OCI-LY7 (cell line): ENCODE data around the gene CACNA2D1. TPM values are rescaled to one million over a fixed set of nuclear protein-coding genes. Genes with fewer than 3 reads are reported as not detected.

Source experiments
- BruUV-seq: library from RNA; stranded (reverse); fragments of 400-500 nt; replicated peaks from 2 replicates; lab custom pipeline; 2021; lab: Mats Ljungman, UMichigan
- CTCF ChIA-PET: fragments of 300-600 bp; sonication (Branson Sonifier 250); formaldehyde crosslinking; loops from one replicate; lab custom pipeline; 2022; ENCODE audit warnings: antibody characterized with exemption; ENCODE audit not compliant: unreplicated experiment; lab: Charles Lee
- POLR2A ChIA-PET: fragments of 300-600 bp; sonication (Branson Sonifier 250); formaldehyde crosslinking; loops from one replicate; lab custom pipeline; 2022; ENCODE audit warnings: antibody characterized with exemption; lab: Charles Lee
- DNase-seq: peaks from one replicate; pipeline ENCODE4 v3.0.0-alpha.2; 2015; ENCODE audit warnings: low spot score
- H2AFZ ChIP-seq: fragments of 200-600 bp; sonication (generic), shearing (Covaris generic); 2 replicates; pipeline ENCODE4 v1.6.1; 2014; ENCODE audit warnings: mild to moderate bottlenecking, antibody characterized with exemption, low read length, moderate library complexity
- H3K27ac ChIP-seq: fragments of 200-600 bp; sonication (generic); 2 replicates; pipeline ENCODE4 v1.5.1; 2014; ENCODE audit warnings: mixed run types, low read depth, mild to moderate bottlenecking, moderate library complexity, low read length, inconsistent platforms; ENCODE audit not compliant: poor library complexity, severe bottlenecking
- H3K36me3 ChIP-seq: fragments of 200-600 bp; sonication (generic); 2 replicates; pipeline ENCODE4 v1.6.1; 2014; ENCODE audit warnings: mild to moderate bottlenecking, antibody characterized with exemption, low read length, moderate library complexity, mixed read lengths; ENCODE audit not compliant: insufficient read depth
- H3K4me1 ChIP-seq: fragments of 200-600 bp; sonication (generic); 2 replicates; pipeline ENCODE4 v1.5.1; 2014; ENCODE audit warnings: mild to moderate bottlenecking, low read length; ENCODE audit not compliant: insufficient read depth, poor library complexity, severe bottlenecking
- H3K4me2 ChIP-seq: fragments of 200-600 bp; sonication (generic); 2 replicates; pipeline ENCODE4 v1.6.1; 2014; ENCODE audit warnings: mild to moderate bottlenecking, low read length
- H3K4me3 ChIP-seq: fragments of 200-600 bp; sonication (generic); 2 replicates; pipeline ENCODE4 v1.5.1; 2014; ENCODE audit warnings: mild to moderate bottlenecking, low read depth, low read length; ENCODE audit not compliant: poor library complexity, severe bottlenecking
- H3K79me2 ChIP-seq: fragments of 200-600 bp; sonication (generic); 2 replicates; pipeline ENCODE4 v1.6.1; 2016; ENCODE audit warnings: low read depth, mild to moderate bottlenecking, low read length, moderate library complexity, mixed read lengths; ENCODE audit not compliant: insufficient read depth
- H3K9me2 ChIP-seq: fragments of 200-600 bp; sonication (generic); 2 replicates; pipeline ENCODE4 v1.6.1; 2016; ENCODE audit warnings: mild to moderate bottlenecking, low read length, mixed read lengths; ENCODE audit not compliant: insufficient read depth
- H3K9me3 ChIP-seq: fragments of 200-600 bp; sonication (generic); 2 replicates; pipeline ENCODE4 v1.6.1; 2014; ENCODE audit warnings: mild to moderate bottlenecking, mixed run types, low read length, mixed read lengths
- H4K20me1 ChIP-seq: fragments of 200-600 bp; sonication (generic); 2 replicates; pipeline ENCODE4 v1.6.1; 2014; ENCODE audit warnings: mild to moderate bottlenecking, antibody characterized with exemption, low read length, moderate library complexity, mixed read lengths; ENCODE audit not compliant: insufficient read depth
- CTCF ChIP-seq: fragments of 200-600 bp; sonication (generic); conservative IDR thresholded peaks from 2 replicates; pipeline ENCODE4 v1.5.1; 2014; ENCODE audit warnings: mild to moderate bottlenecking, antibody characterized with exemption, low read length, moderate library complexity, mixed read lengths
- EZH2phosphoT487 ChIP-seq: fragments of 200-600 bp; sonication (generic); IDR thresholded peaks from 2 replicates; pipeline ENCODE4 v1.6.1; 2018; ENCODE audit warnings: low read depth, borderline replicate concordance, mild to moderate bottlenecking, mixed run types, antibody characterized with exemption, low read length, moderate library complexity, mixed read lengths
- intact Hi-C: fragments of 100-400 bp; cut with micrococcal nuclease; formaldehyde crosslinking; loops from one replicate; pipeline ENCODE4 v1.10.0; 2022; ENCODE audit not compliant: unreplicated experiment
- total RNA-seq, 2 experiments: library from RNA; depleted of rRNA in 1 of 2; stranded (reverse); fragments of >200 nt in 1 of 2; shearing (Covaris generic) in 1 of 2; gene quantifications; 2 replicates each; pipeline ENCODE4 v1.2.3, GENCODE V29; 2014 to 2022

Gene CACNA2D1
- total RNA-seq, 2 experiments from 2014 or later = not detected

GRCh38 chr7:82266081-82266480, 177.5 kb downstream of the CACNA2D1 start:
- BruUV-seq = no TSS peak
- no peak overlapping the region for H3K4me2 ChIP-seq
- intact Hi-C loops = no loop called here
- H3K79me2 ChIP-seq = no peaks in the 10 kb centered on the region
- H3K4me1 ChIP-seq = no peaks in the 10 kb centered on the region
- ChIA-PET CTCF (no interaction called here), POLR2A (no interaction called here)
- no peaks in the 10 kb centered on the region for H3K9me3 ChIP-seq
- H3K27ac ChIP-seq = no peak overlapping the region
- H3K4me3 ChIP-seq = no peak overlapping the region
- H4K20me1 ChIP-seq = no peaks in the 10 kb centered on the region
- no peak overlapping the region for H2AFZ ChIP-seq
- no peaks in the 10 kb centered on the region for H3K36me3 ChIP-seq
- no peak for DNase-seq
- no peaks in the 10 kb centered on the region for H3K9me2 ChIP-seq
- TF ChIP-seq EZH2phosphoT487 (no peak), CTCF (no peak)

- intact Hi-C loops = no loop called here
- DNase-seq = no peak
- Histone ChIP-seq H3K27ac (no peak overlapping the region), H3K4me2 (no peak overlapping the region), H2AFZ (no peak overlapping the region), H3K9me3 (no peaks in the 10 kb centered on the region), H3K9me2 (no peaks in the 10 kb centered on the region), H3K4me3 (no peak overlapping the region), H3K79me2 (no peaks in the 10 kb centered on the region), H4K20me1 (no peaks in the 10 kb centered on the region), H3K36me3 (no peaks in the 10 kb centered on the region), H3K4me1 (no peaks in the 10 kb centered on the region)
- POLR2A ChIA-PET = no interaction called here
- BruUV-seq = no TSS peak
- TF ChIP-seq CTCF = no peak
- no peak for TF ChIP-seq EZH2phosphoT487
- CTCF ChIA-PET = no interaction called here
Measured at GRCh38 chr7:82264783-82265305, 178.7 kb downstream of the CACNA2D1 start.

GRCh38 chr7:82263920-82264782, 179.4 kb downstream of the CACNA2D1 start:
- H2AFZ ChIP-seq = no peak overlapping the region
- DNase-seq = no peak
- H3K36me3 ChIP-seq = no peaks in the 10 kb centered on the region
- H3K4me3 ChIP-seq = no peak overlapping the region
- intact Hi-C loops = no loop called here
- no peaks in the 10 kb centered on the region for H3K9me2 ChIP-seq
- ChIA-PET CTCF (no interaction called here), POLR2A (interaction anchor here (0.5 kb wide), 1 partner anchor 48 kb away, joined by 4 read pairs; no protein-coding TSS in a partner anchor)
- no peaks in the 10 kb centered on the region for H4K20me1 ChIP-seq
- no peaks in the 10 kb centered on the region for H3K4me1 ChIP-seq
- H3K79me2 ChIP-seq = no peaks in the 10 kb centered on the region
- BruUV-seq = no TSS peak
- no peak for TF ChIP-seq EZH2phosphoT487
- no peak for TF ChIP-seq CTCF
- no peaks in the 10 kb centered on the region for H3K9me3 ChIP-seq
- no peak overlapping the region for H3K27ac ChIP-seq
- H3K4me2 ChIP-seq = no peak overlapping the region
